HCT116 (cell line): ENCODE measurements around the gene GJA8. TPM values are rescaled to one million over a fixed set of nuclear protein-coding genes. Genes with fewer than 3 reads are reported as not detected.

ENCODE experiments used
- ATAC-seq: fragments of 200-7000 bp; cut with Tn5 transposase; 2 replicates; pipeline ENCODE4 v1.9.1; 2020; ENCODE audit warnings: mild to moderate bottlenecking, moderate library complexity
- BruUV-seq: library from RNA; stranded (reverse); fragments of 400-500 nt; replicated peaks from 2 replicates; lab custom pipeline; 2021; lab: Mats Ljungman, UMichigan
- CTCF ChIA-PET: fragments of 300-600 bp; sonication (Branson Sonifier 250); formaldehyde crosslinking; loops from one replicate; lab custom pipeline; 2021; ENCODE audit warnings: antibody characterized with exemption; lab: Charles Lee
- POLR2A ChIA-PET: fragments of 300-600, 350-600 bp; sonication (Branson Sonifier 250); formaldehyde crosslinking; loops from one replicate; lab custom pipeline; 2021; ENCODE audit warnings: antibody characterized with exemption; lab: Charles Lee
- RAD21 ChIA-PET, 2 experiments: fragments of 300-600 bp; sonication (Branson Sonifier 250); formaldehyde crosslinking; loops; one replicate each; lab custom pipeline; 2023; ENCODE audit warnings: low total read pairs in 2 of 2; ENCODE audit not compliant: uncharacterized antibody in 2 of 2, unreplicated experiment in 2 of 2, low non-redundant PET in 1 of 2; lab: Charles Lee
- DNase-seq: peaks from one replicate; pipeline ENCODE4 v3.0.0-alpha.2; 2010; ENCODE audit warnings: low read depth, low spot score
- H2AFZ ChIP-seq: fragments of 200-600 bp; shearing (Covaris generic), sonication (generic); 2 replicates; pipeline ENCODE4 v1.6.1; 2017; ENCODE audit warnings: low read depth, mixed run types, mixed read lengths, antibody characterized with exemption, low read length; ENCODE audit not compliant: poor library complexity, severe bottlenecking
- H3K27ac ChIP-seq: 2 replicates; pipeline ENCODE4 v1.5.1; 2012; ENCODE audit warnings: low read depth, low read length
- H3K27me3 ChIP-seq: fragments of 200-600 bp; sonication (generic); 2 replicates; pipeline ENCODE4 v1.6.1; 2016; ENCODE audit warnings: mixed run types, low read length, mixed read lengths; ENCODE audit not compliant: insufficient read depth
- H3K36me3 ChIP-seq, 2 experiments: fragments of 200-500 bp in 1 of 2; fragments of 200-600 bp in 1 of 2; sonication (Bioruptor generic) in 1 of 2; sonication (generic) in 1 of 2; 2 replicates each; pipeline versions ENCODE4 v1.5.1 to v1.6.1; 2014 to 2016; ENCODE audit warnings: low read length in 2 of 2, inconsistent platforms in 1 of 2, mixed read lengths in 1 of 2, mixed run types in 1 of 2; ENCODE audit not compliant: insufficient read depth in 2 of 2, control insufficient read depth in 1 of 2
- H3K4me1 ChIP-seq, 2 experiments: fragments of 200-600 bp in 1 of 2; sonication (generic) in 1 of 2; 2 replicates each; pipeline versions ENCODE4 v1.5.1 to v1.6.1; 2012 to 2017; ENCODE audit warnings: low read length in 2 of 2, inconsistent platforms in 1 of 2, mild to moderate bottlenecking in 1 of 2, mixed read lengths in 1 of 2, mixed run types in 1 of 2, moderate library complexity in 1 of 2; ENCODE audit not compliant: insufficient read depth in 2 of 2, control insufficient read depth in 1 of 2
- H3K4me2 ChIP-seq: fragments of 200-600 bp; sonication (generic); 2 replicates; pipeline ENCODE4 v1.6.1; 2017; ENCODE audit warnings: mixed run types, low read length, mixed read lengths
- H3K4me3 ChIP-seq, 2 experiments: fragments of 200-600 bp in 1 of 2; sonication (generic) in 1 of 2; replicated peaks in 1 of 2; 2 replicates each; pipeline ENCODE4 v1.5.1; 2011 to 2016; ENCODE audit warnings: low read length in 2 of 2, control low read depth in 1 of 2, low read depth in 1 of 2, mild to moderate bottlenecking in 1 of 2, mixed read lengths in 1 of 2, mixed run types in 1 of 2
- H3K79me2 ChIP-seq: fragments of 200-600 bp; sonication (generic); 2 replicates; pipeline ENCODE4 v1.6.1; 2017; ENCODE audit warnings: mild to moderate bottlenecking, mixed run types, low read length, moderate library complexity, mixed read lengths; ENCODE audit not compliant: insufficient read depth
- H3K9ac ChIP-seq: fragments of 200-600 bp; sonication (generic); 2 replicates; pipeline ENCODE4 v1.6.1; 2016; ENCODE audit warnings: low read length, mixed read lengths
- H3K9me2 ChIP-seq: fragments of 200-600 bp; sonication (generic), shearing (Covaris generic); 2 replicates; pipeline ENCODE4 v1.6.1; 2017; ENCODE audit warnings: mixed run types, mild to moderate bottlenecking, moderate library complexity; ENCODE audit not compliant: insufficient read depth
- H3K9me3 ChIP-seq, 2 experiments: fragments of 200-500 bp in 1 of 2; fragments of 200-600 bp in 1 of 2; sonication (Bioruptor generic) in 1 of 2; sonication (generic) in 1 of 2; 2 replicates each; pipeline ENCODE4 v1.6.1; 2014 to 2017; ENCODE audit warnings: low read length in 2 of 2, mixed read lengths in 2 of 2, inconsistent platforms in 1 of 2, low read depth in 1 of 2, mild to moderate bottlenecking in 1 of 2, mixed run types in 1 of 2, moderate library complexity in 1 of 2; ENCODE audit not compliant: control insufficient read depth in 1 of 2, insufficient read depth in 1 of 2
- H4K20me1 ChIP-seq: fragments of 200-600 bp; sonication (generic), shearing (Covaris generic); 2 replicates; pipeline ENCODE4 v1.6.1; 2017; ENCODE audit warnings: mixed run types, mild to moderate bottlenecking, moderate library complexity; ENCODE audit not compliant: insufficient read depth
- CBX3 ChIP-seq: IDR thresholded peaks from 2 replicates; pipeline ENCODE4 v1.6.1; 2012; ENCODE audit warnings: low read depth
- EGR1 ChIP-seq: IDR thresholded peaks from 2 replicates; pipeline ENCODE4 v1.6.1; 2012; ENCODE audit warnings: low read depth
- EZH2 ChIP-seq: fragments of 200-600 bp; sonication (generic); IDR thresholded peaks from 2 replicates; pipeline ENCODE4 v1.6.1; 2017; ENCODE audit warnings: antibody characterized with exemption, mixed run types
- EZH2phosphoT487 ChIP-seq: fragments of 200-600 bp; IDR thresholded peaks from 2 replicates; pipeline ENCODE4 v1.6.1; 2018; ENCODE audit warnings: antibody characterized with exemption, borderline replicate concordance
- FOSL1 ChIP-seq: IDR thresholded peaks from 2 replicates; pipeline ENCODE4 v1.6.1; 2012; ENCODE audit warnings: low read depth
- POLR2AphosphoS5 ChIP-seq: IDR thresholded peaks from 2 replicates; pipeline ENCODE4 v1.6.1; 2011; ENCODE audit warnings: mild to moderate bottlenecking, low read depth, low read length, moderate library complexity
- RAD21 ChIP-seq: IDR thresholded peaks from 2 replicates; pipeline ENCODE4 v1.6.1; 2012; ENCODE audit warnings: low read depth, mild to moderate bottlenecking
- SIN3A ChIP-seq: IDR thresholded peaks from 2 replicates; pipeline ENCODE4 v1.6.1; 2012; ENCODE audit warnings: low read depth
- SP1 ChIP-seq: IDR thresholded peaks from 2 replicates; pipeline ENCODE4 v1.6.1; 2012; ENCODE audit warnings: low read depth
- SRF ChIP-seq: IDR thresholded peaks from 2 replicates; pipeline ENCODE4 v1.6.1; 2012; ENCODE audit warnings: low read depth
- TCF7L2 ChIP-seq: IDR thresholded peaks from 2 replicates; pipeline ENCODE4 v1.7.0; 2011; ENCODE audit warnings: borderline replicate concordance, inconsistent platforms; ENCODE audit not compliant: insufficient read depth, insufficient read length; ENCODE audit errors: extremely low read depth
- ZFX ChIP-seq: fragments of 450-650 bp; IDR thresholded peaks from 2 replicates; pipeline ENCODE4 v1.6.1; 2017
- ZNF274 ChIP-seq: fragments of 200-500 bp; sonication (Bioruptor generic); IDR thresholded peaks from 2 replicates; pipeline ENCODE4 v1.6.1; 2014; ENCODE audit warnings: mild to moderate bottlenecking, low read depth, low read length, inconsistent platforms
- intact Hi-C: fragments of 100-400 bp; cut with micrococcal nuclease; formaldehyde crosslinking; loops from 2 replicates; pipeline ENCODE4 v1.10.0; 2022
- total RNA-seq: library from RNA; stranded (reverse); gene quantifications from one replicate; pipeline ENCODE4 v1.2.1, GENCODE V29; 2021; ENCODE audit not compliant: unreplicated experiment
- TF ChIP-seq, protein P1 (sequence below): IDR thresholded peaks from 2 replicates; pipeline ENCODE4 v1.6.1; 2011; ENCODE audit warnings: mild to moderate bottlenecking, low read length, moderate library complexity; ENCODE audit not compliant: insufficient replicate concordance; ENCODE audit errors: extremely low read depth
- TF ChIP-seq, protein P2 (sequence below): IDR thresholded peaks from 2 replicates; pipeline ENCODE4 v1.6.1; 2012
- TF ChIP-seq, protein P3 (sequence below): IDR thresholded peaks from 2 replicates; pipeline ENCODE4 v1.6.1; 2012

GJA8 gene
- total RNA-seq, 1 experiment from 2014 or later, result not detected

DNA sequence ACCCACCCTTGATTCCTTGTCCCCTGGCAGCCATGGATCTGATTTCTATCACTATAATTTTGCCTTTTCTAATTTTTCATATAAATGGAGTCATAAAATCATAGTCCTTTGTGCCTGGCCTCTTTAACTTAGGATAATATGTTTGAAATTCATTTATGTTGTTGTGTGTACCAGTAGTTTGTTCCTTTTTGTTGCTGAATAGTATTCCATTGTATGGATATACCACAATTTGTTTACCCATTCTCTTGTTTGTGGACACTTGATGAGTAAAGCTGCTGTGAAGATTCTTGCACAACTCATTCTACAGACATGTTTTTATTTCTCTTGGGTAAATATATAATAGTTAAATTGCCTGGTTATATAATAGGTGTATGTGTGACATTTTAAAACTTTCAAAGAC, 22.7 kb upstream of the GJA8 start:
- ATAC-seq, result no peak
- intact Hi-C loops, result no loop called here
- RAD21 ChIA-PET, result interaction anchor here in 1 of 2 experiments (1.0 kb wide), 1 partner anchor 9 kb away, joined by 5 read pairs; no protein-coding TSS in a partner anchor

DNA sequence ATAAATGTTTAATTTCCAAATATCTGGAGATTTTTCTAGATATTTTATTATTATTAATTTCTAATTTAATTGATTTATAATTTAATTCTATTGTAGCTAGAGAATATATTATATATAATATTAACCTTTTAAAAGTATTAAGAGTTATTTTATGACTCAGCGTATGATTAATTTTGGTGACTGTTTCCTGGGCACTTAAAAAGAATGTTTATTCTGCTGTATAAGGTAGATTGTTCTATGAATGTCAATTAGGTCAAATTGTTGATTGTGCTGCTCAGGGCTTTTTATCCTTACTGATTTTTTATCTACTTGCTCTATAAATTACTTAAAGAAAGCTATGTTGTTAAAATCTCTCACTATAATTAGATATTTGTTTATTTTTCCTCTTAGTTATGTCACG, 20.1 kb upstream of the GJA8 start:
- H3K4me2 ChIP-seq, result no peak overlapping the region
- no peak for TF ChIP-seq SIN3A
- no peak for TF ChIP-seq EZH2
- TF ChIP-seq, protein P1, sequence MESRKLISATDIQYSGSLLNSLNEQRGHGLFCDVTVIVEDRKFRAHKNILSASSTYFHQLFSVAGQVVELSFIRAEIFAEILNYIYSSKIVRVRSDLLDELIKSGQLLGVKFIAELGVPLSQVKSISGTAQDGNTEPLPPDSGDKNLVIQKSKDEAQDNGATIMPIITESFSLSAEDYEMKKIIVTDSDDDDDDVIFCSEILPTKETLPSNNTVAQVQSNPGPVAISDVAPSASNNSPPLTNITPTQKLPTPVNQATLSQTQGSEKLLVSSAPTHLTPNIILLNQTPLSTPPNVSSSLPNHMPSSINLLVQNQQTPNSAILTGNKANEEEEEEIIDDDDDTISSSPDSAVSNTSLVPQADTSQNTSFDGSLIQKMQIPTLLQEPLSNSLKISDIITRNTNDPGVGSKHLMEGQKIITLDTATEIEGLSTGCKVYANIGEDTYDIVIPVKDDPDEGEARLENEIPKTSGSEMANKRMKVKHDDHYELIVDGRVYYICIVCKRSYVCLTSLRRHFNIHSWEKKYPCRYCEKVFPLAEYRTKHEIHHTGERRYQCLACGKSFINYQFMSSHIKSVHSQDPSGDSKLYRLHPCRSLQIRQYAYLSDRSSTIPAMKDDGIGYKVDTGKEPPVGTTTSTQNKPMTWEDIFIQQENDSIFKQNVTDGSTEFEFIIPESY, result no peak
- TF ChIP-seq TCF7L2, result no peak
- TF ChIP-seq, protein P2, sequence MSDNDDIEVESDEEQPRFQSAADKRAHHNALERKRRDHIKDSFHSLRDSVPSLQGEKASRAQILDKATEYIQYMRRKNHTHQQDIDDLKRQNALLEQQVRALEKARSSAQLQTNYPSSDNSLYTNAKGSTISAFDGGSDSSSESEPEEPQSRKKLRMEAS, result no peak
- no peak for TF ChIP-seq ZNF274
- TF ChIP-seq SRF, result no peak
- TF ChIP-seq POLR2AphosphoS5, result no peak
- no peak for TF ChIP-seq EZH2phosphoT487
- TF ChIP-seq FOSL1, result no peak
- TF ChIP-seq RAD21, result no peak
- no peak for TF ChIP-seq ZFX
- no peak for TF ChIP-seq SP1
- TF ChIP-seq EGR1, result no peak

More for the DNA sequence above, 22.7 kb upstream of the GJA8 start:
- Histone ChIP-seq H2AFZ (no peak overlapping the region), H3K36me3 (no peaks in the 10 kb centered on the region), H3K4me2 (no peak overlapping the region), H3K27ac (no peak overlapping the region), H3K9me2 (no peaks in the 10 kb centered on the region), H3K27me3 (no peaks in the 10 kb centered on the region), H3K4me3 (no peak overlapping the region), H3K9me3 (no peaks in the 10 kb centered on the region; a peak in 1 of 4 replicates), H3K79me2 (no peaks in the 10 kb centered on the region), H4K20me1 (no peaks in the 10 kb centered on the region), H3K4me1 (no peaks in the 10 kb centered on the region), H3K9ac (no peak overlapping the region)
- no TSS peak for BruUV-seq
- ChIA-PET CTCF (no interaction called here), POLR2A (no interaction called here)
- TF ChIP-seq CBX3, result no peak
- TF ChIP-seq SRF, result no peak
- TF ChIP-seq, protein P2, result no peak
- TF ChIP-seq, protein P3, sequence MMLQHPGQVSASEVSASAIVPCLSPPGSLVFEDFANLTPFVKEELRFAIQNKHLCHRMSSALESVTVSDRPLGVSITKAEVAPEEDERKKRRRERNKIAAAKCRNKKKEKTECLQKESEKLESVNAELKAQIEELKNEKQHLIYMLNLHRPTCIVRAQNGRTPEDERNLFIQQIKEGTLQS, result no peak
- no peak for TF ChIP-seq SP1
- DNase-seq, result no peak

More for the DNA sequence above, 20.1 kb upstream of the GJA8 start:
- no peaks in the 10 kb centered on the region for H3K4me1 ChIP-seq
- no peaks in the 10 kb centered on the region; a peak in 1 of 4 replicates for H3K9me3 ChIP-seq
- no peak overlapping the region for H2AFZ ChIP-seq
- H3K27ac ChIP-seq, result no peak overlapping the region
- no peak overlapping the region for H3K4me3 ChIP-seq
- POLR2A ChIA-PET, result no interaction called here
- no peaks in the 10 kb centered on the region for H4K20me1 ChIP-seq
- intact Hi-C loops, result no loop called here
- H3K9me2 ChIP-seq, result no peaks in the 10 kb centered on the region
- H3K36me3 ChIP-seq, result no peaks in the 10 kb centered on the region
- DNase-seq (no peak), ATAC-seq (no peak)
- RAD21 ChIA-PET, result no interaction called here
- no peak overlapping the region for H3K9ac ChIP-seq
- H3K79me2 ChIP-seq, result no peaks in the 10 kb centered on the region
- no TSS peak for BruUV-seq
- CTCF ChIA-PET, result interaction anchor here (2.8 kb wide), 1 partner anchor 10 kb away, joined by 10 read pairs; no protein-coding TSS in a partner anchor
- H3K27me3 ChIP-seq, result no peaks in the 10 kb centered on the region
